Liver (tissue), 9 donors: ENCODE measurements around the gene APOE. TPM values are rescaled to one million over a fixed set of nuclear protein-coding genes. Genes with fewer than 3 reads are reported as not detected.
A peak's percentile ranks its signal among the peaks of the same experiment; 100 is the strongest.

Experiments used
- DNase-seq: peaks from one replicate; pipeline ENCODE4 v3.0.0-alpha.2; 2017; ENCODE audit warnings: low spot score
- H3K27ac ChIP-seq, 2 donors: one replicate each; pipeline ENCODE4 v1.7.0; 2013; ENCODE audit warnings: inconsistent platforms in 2 of 2, low read length in 2 of 2, control low read depth in 1 of 2, low read depth in 1 of 2, mild to moderate bottlenecking in 1 of 2
- H3K27me3 ChIP-seq, 4 donors: one replicate each; pipeline versions ENCODE4 v1.6.1 to v1.7.0; 2013; ENCODE audit warnings: low read length in 3 of 4, inconsistent platforms in 1 of 4, mild to moderate bottlenecking in 1 of 4, moderate library complexity in 1 of 4; ENCODE audit not compliant: control insufficient read depth in 4 of 4, insufficient read depth in 4 of 4
- H3K36me3 ChIP-seq, 4 donors: one replicate each; pipeline versions ENCODE4 v1.6.1 to v1.7.0; 2013; ENCODE audit warnings: low read length in 3 of 4, mild to moderate bottlenecking in 3 of 4, low read depth in 1 of 4, moderate library complexity in 1 of 4; ENCODE audit not compliant: control insufficient read depth in 4 of 4, insufficient read depth in 3 of 4
- H3K4me1 ChIP-seq, 4 donors: one replicate each; pipeline versions ENCODE4 v1.6.1 to v1.7.0; 2013; ENCODE audit warnings: low read length in 3 of 4, mild to moderate bottlenecking in 3 of 4, moderate library complexity in 1 of 4; ENCODE audit not compliant: control insufficient read depth in 4 of 4, insufficient read depth in 4 of 4
- H3K4me3 ChIP-seq, 3 donors: one replicate each; pipeline versions ENCODE4 v1.6.1 to v1.7.0; 2013; ENCODE audit warnings: low read length in 3 of 3, control low read depth in 1 of 3, low read depth in 1 of 3, mild to moderate bottlenecking in 1 of 3
- H3K9ac ChIP-seq, 2 donors: one replicate each; pipeline ENCODE4 v1.7.0; 2013; ENCODE audit warnings: low read length in 2 of 2, mild to moderate bottlenecking in 2 of 2, moderate library complexity in 2 of 2, control low read depth in 1 of 2, low read depth in 1 of 2
- H3K9me3 ChIP-seq, 4 donors: one replicate each; pipeline versions ENCODE4 v1.6.1 to v1.7.0; 2013; ENCODE audit warnings: low read length in 3 of 4; ENCODE audit not compliant: control insufficient read depth in 4 of 4
- EGR1 ChIP-seq, 2 donors: IDR thresholded peaks; 2 replicates each; pipeline ENCODE4 v1.6.1; 2016 to 2018; ENCODE audit warnings: antibody characterized with exemption in 2 of 2, low read depth in 2 of 2
- FOXA1 ChIP-seq: IDR thresholded peaks from 2 replicates; pipeline ENCODE4 v1.6.1; 2016; ENCODE audit warnings: antibody characterized with exemption
- FOXA2 ChIP-seq: IDR thresholded peaks from 2 replicates; pipeline ENCODE4 v1.6.1; 2016; ENCODE audit warnings: antibody characterized with exemption
- GABPA ChIP-seq, 2 donors: IDR thresholded peaks in 1 of 2; conservative IDR thresholded peaks in 1 of 2; 2 replicates each; pipeline ENCODE4 v1.6.1; 2016; ENCODE audit warnings: antibody characterized with exemption in 2 of 2, mild to moderate bottlenecking in 1 of 2, moderate library complexity in 1 of 2
- HNF4A ChIP-seq, 2 donors: conservative IDR thresholded peaks; 2 replicates each; pipeline ENCODE4 v1.6.1; 2016; ENCODE audit warnings: antibody characterized with exemption in 2 of 2, mild to moderate bottlenecking in 2 of 2
- HNF4G ChIP-seq: IDR thresholded peaks from 2 replicates; pipeline ENCODE4 v1.6.1; 2016; ENCODE audit warnings: antibody characterized with exemption
- JUND ChIP-seq, 2 donors: IDR thresholded peaks; 2 replicates each; pipeline ENCODE4 v1.6.1; 2016; ENCODE audit warnings: antibody characterized with exemption in 2 of 2
- NR2F2 ChIP-seq: IDR thresholded peaks from 2 replicates; pipeline ENCODE4 v1.6.1; 2016; ENCODE audit warnings: antibody characterized with exemption
- RAD21 ChIP-seq, 2 donors: IDR thresholded peaks; 2 replicates each; pipeline ENCODE4 v1.6.1; 2016; ENCODE audit warnings: antibody characterized with exemption in 2 of 2, mild to moderate bottlenecking in 2 of 2
- RXRA ChIP-seq, 2 donors: IDR thresholded peaks; 2 replicates each; pipeline ENCODE4 v1.6.1; 2017 to 2018; ENCODE audit warnings: antibody characterized with exemption in 2 of 2, mild to moderate bottlenecking in 1 of 2
- SP1 ChIP-seq: IDR thresholded peaks from 2 replicates; pipeline ENCODE4 v1.6.1; 2018; ENCODE audit warnings: antibody characterized with exemption, mild to moderate bottlenecking
- TAF1 ChIP-seq: conservative IDR thresholded peaks from 2 replicates; pipeline ENCODE4 v1.6.1; 2016; ENCODE audit warnings: antibody characterized with exemption, mild to moderate bottlenecking
- YY1 ChIP-seq: IDR thresholded peaks from 2 replicates; pipeline ENCODE4 v1.6.1; 2016; ENCODE audit warnings: antibody characterized with exemption, mild to moderate bottlenecking
- WGBS: extraction: QIAGEN DNeasy Blood & Tissue Kit; methylation state at CpG from one replicate; pipeline ENCODE4 v1.1.7; 2013; 5-methylcytosine and 5-hydroxymethylcytosine counted together
- polyA plus RNA-seq, 2 donors: library from polyadenylated mRNA; stranded (reverse) in 1 of 2; unstranded in 1 of 2; fragments of 200-250 nt in 1 of 2; fragments of >200 nt in 1 of 2; fragmentation: Nextera tagmentation in 1 of 2; extraction: Ambion mirVana in 1 of 2; gene quantifications; one replicate each; pipeline versions ENCODE4 v1.2.1 to v1.2.3, GENCODE V29; 2013 to 2015
- total RNA-seq, 2 donors: library from RNA; depleted of rRNA; stranded (reverse); fragments of >200 nt; gene quantifications; one replicate each; pipeline ENCODE4 v1.2.3, GENCODE V29; 2014
- TF ChIP-seq, protein P1 (sequence below): IDR thresholded peaks from 2 replicates; pipeline ENCODE4 v1.6.1; 2016; ENCODE audit warnings: antibody characterized with exemption, mild to moderate bottlenecking
- TF ChIP-seq, protein P2 (sequence below): IDR thresholded peaks from 2 replicates; pipeline ENCODE4 v1.6.1; 2016; ENCODE audit warnings: antibody characterized with exemption
- TF ChIP-seq, protein P3 (sequence below): IDR thresholded peaks from 2 replicates; pipeline ENCODE4 v1.6.1; 2016; ENCODE audit warnings: antibody characterized with exemption
- TF ChIP-seq, protein P4 (sequence below): fragments of 150-350 bp; IDR thresholded peaks from 2 replicates; pipeline ENCODE4 v1.5.1; 2017; ENCODE audit warnings: improper control_type of control experiment, low read depth, low read length; ENCODE audit not compliant: missing input control
- TF ChIP-seq, protein P5 (sequence below): IDR thresholded peaks from 2 replicates; pipeline ENCODE4 v1.6.1; 2016; ENCODE audit warnings: antibody characterized with exemption
- donor health status: healthy.
- donor health status: healthy.
- donor health status: healthy.
- donor health status: healthy.
- donor health status: healthy.

The APOE gene
- total and polyA plus RNA-seq, 4 donors, result 1,884 to 5,263 (median 3,713) TPM

DNA sequence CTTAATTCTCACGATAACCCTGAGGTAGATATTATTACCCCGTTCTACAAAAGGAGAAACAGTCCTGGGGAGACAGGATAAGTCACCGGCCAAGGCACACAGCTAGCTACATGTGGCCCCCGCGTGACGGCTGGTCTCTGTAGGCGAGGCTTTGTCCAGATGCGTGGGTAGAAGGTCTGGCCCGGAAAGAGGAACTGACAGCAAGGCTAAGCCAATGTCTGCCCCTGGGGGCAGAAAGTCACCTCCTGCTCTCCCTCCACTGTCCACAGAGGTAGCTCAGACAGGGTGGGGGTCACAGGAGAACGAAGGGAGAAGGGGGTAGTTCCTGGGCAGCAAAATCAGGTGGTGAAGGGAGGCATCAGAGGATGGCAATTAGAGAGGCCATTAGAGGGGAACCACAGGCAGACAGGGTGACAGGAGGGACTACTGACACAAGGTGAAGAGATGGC, 38.2 kb downstream of the APOE start:
- TF ChIP-seq RAD21 (IDR thresholded peaks at IDR 0.05), result peak in 1 of 2 donors; percentile 61
- peak in 1 of 2 donors; percentile 19 for TF ChIP-seq JUND (IDR thresholded peaks at IDR 0.05)
- TF ChIP-seq HNF4A (conservative IDR thresholded peaks at IDR 0.05), result peak; percentile 80 to 86
- TF ChIP-seq, protein P1, sequence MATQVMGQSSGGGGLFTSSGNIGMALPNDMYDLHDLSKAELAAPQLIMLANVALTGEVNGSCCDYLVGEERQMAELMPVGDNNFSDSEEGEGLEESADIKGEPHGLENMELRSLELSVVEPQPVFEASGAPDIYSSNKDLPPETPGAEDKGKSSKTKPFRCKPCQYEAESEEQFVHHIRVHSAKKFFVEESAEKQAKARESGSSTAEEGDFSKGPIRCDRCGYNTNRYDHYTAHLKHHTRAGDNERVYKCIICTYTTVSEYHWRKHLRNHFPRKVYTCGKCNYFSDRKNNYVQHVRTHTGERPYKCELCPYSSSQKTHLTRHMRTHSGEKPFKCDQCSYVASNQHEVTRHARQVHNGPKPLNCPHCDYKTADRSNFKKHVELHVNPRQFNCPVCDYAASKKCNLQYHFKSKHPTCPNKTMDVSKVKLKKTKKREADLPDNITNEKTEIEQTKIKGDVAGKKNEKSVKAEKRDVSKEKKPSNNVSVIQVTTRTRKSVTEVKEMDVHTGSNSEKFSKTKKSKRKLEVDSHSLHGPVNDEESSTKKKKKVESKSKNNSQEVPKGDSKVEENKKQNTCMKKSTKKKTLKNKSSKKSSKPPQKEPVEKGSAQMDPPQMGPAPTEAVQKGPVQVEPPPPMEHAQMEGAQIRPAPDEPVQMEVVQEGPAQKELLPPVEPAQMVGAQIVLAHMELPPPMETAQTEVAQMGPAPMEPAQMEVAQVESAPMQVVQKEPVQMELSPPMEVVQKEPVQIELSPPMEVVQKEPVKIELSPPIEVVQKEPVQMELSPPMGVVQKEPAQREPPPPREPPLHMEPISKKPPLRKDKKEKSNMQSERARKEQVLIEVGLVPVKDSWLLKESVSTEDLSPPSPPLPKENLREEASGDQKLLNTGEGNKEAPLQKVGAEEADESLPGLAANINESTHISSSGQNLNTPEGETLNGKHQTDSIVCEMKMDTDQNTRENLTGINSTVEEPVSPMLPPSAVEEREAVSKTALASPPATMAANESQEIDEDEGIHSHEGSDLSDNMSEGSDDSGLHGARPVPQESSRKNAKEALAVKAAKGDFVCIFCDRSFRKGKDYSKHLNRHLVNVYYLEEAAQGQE, result peak; percentile 60
- peak; percentile 74 for TF ChIP-seq TAF1
- TF ChIP-seq, protein P2, sequence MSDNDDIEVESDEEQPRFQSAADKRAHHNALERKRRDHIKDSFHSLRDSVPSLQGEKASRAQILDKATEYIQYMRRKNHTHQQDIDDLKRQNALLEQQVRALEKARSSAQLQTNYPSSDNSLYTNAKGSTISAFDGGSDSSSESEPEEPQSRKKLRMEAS, result peak; percentile 66
- TF ChIP-seq NR2F2, result no peak
- peak; percentile 88 for TF ChIP-seq YY1
- TF ChIP-seq HNF4G, result peak; percentile 43
- no peak for TF ChIP-seq FOXA1
- peak in 1 of 2 donors; percentile 63 for TF ChIP-seq GABPA (IDR thresholded peaks at IDR 0.05 in 1 of 2, conservative IDR thresholded peaks at IDR 0.05 in 1 of 2)
- TF ChIP-seq, protein P3, sequence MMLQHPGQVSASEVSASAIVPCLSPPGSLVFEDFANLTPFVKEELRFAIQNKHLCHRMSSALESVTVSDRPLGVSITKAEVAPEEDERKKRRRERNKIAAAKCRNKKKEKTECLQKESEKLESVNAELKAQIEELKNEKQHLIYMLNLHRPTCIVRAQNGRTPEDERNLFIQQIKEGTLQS, result no peak
- TF ChIP-seq, protein P4, sequence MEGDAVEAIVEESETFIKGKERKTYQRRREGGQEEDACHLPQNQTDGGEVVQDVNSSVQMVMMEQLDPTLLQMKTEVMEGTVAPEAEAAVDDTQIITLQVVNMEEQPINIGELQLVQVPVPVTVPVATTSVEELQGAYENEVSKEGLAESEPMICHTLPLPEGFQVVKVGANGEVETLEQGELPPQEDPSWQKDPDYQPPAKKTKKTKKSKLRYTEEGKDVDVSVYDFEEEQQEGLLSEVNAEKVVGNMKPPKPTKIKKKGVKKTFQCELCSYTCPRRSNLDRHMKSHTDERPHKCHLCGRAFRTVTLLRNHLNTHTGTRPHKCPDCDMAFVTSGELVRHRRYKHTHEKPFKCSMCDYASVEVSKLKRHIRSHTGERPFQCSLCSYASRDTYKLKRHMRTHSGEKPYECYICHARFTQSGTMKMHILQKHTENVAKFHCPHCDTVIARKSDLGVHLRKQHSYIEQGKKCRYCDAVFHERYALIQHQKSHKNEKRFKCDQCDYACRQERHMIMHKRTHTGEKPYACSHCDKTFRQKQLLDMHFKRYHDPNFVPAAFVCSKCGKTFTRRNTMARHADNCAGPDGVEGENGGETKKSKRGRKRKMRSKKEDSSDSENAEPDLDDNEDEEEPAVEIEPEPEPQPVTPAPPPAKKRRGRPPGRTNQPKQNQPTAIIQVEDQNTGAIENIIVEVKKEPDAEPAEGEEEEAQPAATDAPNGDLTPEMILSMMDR, result peak; percentile 1
- peak; percentile 97 to 98 for TF ChIP-seq EGR1 (IDR thresholded peaks at IDR 0.05; ENCODE audit: low read depth in 2 of 2)
- TF ChIP-seq RXRA (IDR thresholded peaks at IDR 0.05), result peak; percentile 81 to 84
- peak; percentile 85 for TF ChIP-seq SP1
- no peak for TF ChIP-seq FOXA2
- TF ChIP-seq, protein P5, sequence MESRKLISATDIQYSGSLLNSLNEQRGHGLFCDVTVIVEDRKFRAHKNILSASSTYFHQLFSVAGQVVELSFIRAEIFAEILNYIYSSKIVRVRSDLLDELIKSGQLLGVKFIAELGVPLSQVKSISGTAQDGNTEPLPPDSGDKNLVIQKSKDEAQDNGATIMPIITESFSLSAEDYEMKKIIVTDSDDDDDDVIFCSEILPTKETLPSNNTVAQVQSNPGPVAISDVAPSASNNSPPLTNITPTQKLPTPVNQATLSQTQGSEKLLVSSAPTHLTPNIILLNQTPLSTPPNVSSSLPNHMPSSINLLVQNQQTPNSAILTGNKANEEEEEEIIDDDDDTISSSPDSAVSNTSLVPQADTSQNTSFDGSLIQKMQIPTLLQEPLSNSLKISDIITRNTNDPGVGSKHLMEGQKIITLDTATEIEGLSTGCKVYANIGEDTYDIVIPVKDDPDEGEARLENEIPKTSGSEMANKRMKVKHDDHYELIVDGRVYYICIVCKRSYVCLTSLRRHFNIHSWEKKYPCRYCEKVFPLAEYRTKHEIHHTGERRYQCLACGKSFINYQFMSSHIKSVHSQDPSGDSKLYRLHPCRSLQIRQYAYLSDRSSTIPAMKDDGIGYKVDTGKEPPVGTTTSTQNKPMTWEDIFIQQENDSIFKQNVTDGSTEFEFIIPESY, result peak; percentile 20
- Histone ChIP-seq H3K36me3 (no peaks in the 10 kb centered on the region), H3K27ac (peak overlapping the region; percentile 82 to 93), H3K27me3 (no peaks in the 10 kb centered on the region), H3K9me3 (no peaks in the 10 kb centered on the region), H3K9ac (peak overlapping the region; percentile 75 to 94), H3K4me3 (peak overlapping the region; percentile 39 to 66 (median 50)), H3K4me1 (peaks cover 0 to 46% (median 21%) of the 10 kb centered on the region in 4 donors)
- DNase-seq, result no peak
- 22% methylated on average over 10 of the region's 10 CpGs for WGBS
